Effector CD4-positive, alpha-beta T cell (primary cell): ENCODE results near the gene TXNRD1.
A peak's percentile ranks its signal among the peaks of the same experiment; 100 is the strongest.

ENCODE experiments used
- DNase-seq: peaks from one replicate; pipeline ENCODE4 v3.0.0-alpha.2; 2020

The TXNRD1 gene

DNA sequence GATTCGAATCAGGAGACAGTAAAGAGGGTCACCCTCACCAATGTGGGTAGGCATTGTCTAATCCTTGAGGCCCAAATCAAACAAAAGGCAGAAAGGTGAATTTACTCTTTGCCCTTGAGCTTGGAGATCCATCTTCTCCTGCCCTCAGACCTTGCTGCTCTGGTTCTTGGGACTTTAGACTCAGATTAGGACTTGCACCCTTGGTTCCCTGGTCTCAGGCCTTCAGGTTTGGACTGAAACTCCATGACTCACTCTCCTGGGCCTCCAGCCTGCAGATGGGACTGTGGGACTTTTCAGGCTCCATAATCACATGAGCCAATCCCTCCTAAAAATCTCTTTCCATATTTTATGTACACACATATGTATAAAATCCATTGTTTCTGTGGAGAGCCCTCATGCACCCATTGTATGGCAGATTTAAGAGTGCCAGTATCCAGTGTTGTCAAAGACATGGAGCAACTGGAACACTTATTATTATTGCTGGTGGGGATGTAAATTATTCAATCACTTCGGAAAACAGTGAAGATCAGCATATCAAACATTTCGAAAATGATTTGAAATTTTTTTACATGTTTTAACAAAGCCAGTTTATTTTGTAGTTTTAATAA lies 136.6 kb downstream of the TXNRD1 start:
- no peak for DNase-seq

DNA sequence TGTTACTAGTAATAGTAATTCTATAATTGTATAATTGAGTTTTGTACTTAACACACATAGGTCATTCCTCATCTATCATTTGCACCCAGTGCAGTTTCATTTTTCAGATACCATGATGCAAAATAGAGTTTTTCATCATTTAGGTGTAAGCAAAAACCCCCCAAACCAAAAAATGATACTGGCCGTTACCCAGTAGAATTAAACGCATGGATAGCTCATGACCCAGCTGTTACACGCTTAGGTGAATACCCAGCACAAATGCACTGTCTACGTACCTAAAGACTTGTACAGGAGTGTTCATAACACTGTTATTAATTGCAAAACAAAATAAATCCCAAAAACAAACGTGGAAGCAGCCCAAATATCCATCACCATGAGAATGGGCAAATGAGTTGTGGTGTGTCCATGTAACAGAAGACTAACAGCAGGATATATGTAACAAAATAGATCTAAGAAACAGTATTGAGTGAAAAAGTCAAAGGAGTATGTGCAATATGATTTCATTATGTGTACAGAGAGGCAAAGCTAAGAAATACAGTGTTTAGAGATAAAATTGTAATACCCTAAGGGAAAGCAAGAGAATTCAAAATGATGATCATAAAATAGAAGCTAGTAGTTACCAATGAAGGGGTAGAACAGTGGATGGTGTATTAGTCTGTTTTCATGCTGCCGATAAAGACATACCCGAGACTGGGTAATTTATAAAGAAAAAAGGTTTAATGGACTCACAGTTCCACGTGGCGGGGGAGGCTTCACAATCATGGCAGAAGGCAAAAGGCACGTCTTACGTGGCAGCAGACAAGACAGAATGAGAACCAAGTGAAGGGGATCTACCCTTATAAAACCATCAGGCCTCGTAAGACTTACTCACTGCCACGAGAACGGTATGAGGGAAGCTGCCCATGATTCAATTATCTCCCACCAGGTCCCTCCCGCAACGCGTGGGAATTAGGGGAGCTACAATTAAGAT lies 137.7 kb downstream of the TXNRD1 start:
- no peak for DNase-seq

DNA sequence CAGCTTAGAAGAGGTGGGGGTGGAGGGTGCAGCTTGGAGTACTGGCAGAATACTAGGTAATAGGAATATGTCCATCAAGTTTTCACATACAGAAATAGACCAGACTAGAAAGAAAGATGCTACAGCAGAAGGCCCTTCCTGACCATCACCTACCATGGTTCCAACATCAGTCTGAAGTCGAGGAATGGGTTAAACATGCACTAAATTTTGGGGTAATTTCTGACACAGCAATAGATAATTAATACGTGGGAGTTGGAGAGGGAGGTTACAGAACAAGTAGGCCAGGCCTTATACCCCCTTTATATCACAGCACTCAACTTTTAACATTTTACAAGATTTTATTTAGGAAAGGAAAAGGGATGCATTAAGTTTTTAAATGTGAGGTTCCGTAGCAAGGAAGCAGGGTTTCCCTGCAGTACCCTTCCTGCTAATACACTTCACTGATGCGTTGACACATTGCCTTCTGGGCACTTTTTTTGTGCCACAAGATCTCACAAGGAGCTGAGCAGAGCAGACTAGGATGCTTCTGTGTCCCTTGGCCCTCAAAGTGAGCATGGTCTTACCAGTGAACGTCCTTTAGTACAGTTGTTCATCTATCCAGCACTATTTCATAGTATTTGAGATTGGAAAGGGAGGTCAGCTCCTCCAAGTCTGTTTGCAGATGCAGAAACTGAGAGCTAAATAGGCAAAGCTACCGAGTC lies 138.7 kb downstream of the TXNRD1 start:
- DNase-seq: no peak

DNA sequence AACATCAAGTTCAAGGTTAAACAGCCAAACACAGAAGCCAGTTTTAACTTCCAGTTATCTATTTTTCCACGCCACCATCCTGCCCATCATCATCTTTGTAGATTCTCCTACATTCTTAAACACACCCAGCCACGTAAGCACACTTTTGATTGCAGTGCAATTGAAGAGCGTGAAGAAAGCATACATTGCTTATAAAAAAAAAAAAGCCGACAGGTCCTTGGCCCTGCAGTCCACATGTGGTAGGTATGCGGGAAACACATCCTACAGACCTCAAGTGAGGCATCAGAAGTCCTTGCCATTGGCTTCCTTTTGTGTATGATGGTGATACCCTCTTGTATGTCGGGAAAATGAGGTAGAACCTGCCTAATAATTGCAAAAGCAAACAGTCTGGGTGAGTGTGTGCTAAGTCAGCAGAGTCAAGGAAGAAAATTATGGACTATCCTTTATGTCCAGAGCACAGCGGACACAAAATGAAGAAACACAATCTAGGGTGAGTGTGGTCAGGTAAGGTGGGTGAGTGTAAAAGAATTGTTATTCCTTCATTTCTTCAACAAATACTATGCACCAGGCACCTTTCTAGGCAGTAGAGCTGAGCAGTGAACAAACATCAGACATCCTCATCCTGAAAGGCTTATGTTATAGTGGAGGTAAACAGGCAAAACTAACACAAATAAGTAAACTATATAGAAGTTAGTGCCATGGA lies 139.4 kb downstream of the TXNRD1 start:
- no peak for DNase-seq

DNA sequence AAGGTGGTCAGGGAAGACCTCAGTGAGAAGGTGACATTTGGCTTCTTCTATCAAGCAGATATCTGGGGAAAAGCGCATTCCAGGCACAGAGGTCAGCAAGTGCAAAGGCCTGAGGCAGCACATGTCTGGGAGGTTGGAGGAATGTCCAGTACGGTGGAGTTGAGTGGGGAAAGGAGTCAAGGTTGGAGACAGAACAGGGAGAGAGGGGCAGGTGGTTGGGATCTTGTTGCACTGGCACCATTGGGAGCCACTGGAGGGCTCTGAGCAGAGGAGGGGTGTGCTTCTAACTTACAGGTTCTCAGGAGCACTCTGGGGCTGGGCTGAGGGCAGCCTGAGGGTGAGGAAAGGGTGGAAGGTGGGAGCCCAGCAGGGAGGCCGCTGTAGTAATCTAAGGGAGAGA lies 140.1 kb downstream of the TXNRD1 start:
- no peak for DNase-seq

DNA sequence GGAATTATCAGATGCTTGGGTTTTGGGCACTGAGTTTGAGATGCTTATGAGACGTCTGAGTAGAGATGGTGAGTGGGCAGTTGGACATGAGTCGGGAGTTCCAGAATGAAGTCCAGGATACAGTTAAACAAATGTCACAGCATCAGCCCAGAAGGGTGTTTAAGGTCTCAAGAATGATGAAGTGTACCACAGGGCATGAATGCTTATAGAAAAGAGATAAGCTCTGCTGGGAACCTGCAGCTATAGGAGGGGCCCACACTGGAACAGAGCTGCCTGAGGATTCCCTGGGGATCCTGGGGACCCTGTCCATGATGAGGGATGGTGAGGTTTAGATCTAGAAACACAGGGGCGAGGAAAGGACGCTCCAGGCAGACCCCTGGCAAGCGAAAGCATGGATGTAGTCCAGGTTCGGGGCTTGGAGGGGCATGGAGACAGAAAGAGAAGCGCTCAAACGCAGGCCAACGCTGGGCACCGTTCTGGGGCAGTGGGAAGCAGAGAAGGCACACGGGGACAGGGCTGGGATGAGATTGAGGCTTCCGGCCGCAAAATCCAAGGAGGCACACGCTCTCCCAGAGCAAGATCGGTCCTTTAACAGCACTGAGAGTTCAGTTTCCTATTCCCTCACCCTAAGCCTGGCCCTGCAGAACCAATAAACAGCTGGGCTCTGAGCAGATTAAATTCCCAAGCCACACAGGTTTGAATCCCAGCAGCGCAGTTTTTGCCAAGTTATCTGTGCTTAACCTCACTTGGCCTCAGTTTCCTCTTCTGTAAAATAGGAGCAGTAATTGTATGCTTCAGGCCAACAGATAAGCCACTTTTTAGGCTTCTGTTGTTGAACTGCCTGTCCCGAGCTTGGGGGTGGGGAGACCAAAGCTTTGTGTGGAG lies 140.9 kb downstream of the TXNRD1 start:
- DNase-seq: no peak

DNA sequence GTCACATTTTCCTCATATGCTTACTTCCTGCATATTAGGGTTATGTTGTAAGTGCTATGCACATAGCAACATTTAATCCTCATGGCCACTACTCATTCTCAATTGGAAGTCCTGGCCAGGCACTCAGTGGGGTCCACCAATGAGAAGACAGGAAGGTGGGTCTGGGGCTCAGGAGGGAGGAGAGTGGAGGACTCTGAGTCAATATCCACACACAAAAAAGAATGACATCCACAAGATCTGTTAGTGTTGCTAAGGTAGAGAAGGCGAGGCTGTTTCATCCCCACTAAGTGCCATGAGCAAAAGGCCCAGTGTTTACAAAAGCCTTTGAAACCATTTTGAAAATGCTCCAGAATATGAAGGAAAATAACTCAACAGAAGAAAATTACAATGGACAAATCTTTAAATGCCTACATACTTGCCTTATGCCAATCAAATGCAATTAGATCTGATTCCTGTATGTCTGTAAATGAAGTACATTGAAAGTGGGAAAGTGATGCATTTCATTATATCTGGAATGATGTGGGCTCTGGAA lies 141.9 kb downstream of the TXNRD1 start:
- no peak for DNase-seq

DNA sequence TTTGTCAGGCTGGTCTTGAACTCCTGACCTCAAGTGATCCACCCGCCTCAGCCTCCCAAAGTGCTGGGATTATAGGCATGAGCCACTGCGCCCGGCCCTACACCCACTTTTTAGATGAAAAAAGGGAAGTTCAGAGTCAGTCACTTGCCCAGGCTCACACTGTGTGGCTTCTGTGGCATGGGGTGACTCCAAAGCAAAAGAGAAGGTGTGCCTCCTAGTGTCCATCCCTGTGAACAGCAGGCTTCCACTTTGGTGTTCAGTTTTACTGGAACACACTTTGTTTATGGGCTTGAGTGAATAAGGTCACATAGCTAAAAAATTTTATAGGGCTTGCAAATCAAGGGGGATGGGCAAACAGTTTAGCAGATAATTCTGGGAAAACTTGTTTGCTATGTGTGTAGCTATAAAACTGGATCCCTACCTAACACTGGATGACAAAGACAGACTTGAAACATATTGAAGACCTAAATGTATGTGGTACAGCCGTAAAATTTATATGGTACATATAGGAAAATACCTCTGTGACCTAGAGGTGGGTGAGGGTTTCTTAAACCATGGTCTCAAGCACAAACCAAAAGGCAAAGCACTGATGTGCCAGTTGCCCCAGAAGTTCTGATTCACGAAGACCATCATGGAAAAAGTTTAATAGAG lies 142.9 kb downstream of the TXNRD1 start:
- peak; percentile 44 for DNase-seq

DNA sequence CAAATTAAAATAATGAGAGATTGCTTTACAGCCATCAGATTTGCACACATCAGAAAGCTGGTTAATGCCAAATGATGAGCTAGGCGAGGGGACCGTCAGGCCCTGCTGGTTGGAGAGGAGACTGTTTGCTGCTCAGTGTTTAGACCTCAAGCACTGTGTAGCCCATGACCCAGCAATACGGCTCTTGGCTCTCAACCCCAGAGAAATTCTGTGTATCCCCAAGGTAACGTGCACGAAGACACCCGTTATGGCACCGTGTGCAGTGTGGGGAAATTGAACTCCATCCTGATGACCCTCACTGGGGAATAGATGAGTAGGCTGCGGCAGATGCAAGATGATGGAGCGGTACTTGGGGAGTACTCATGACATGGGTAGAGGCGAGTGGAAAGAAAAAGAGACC lies 143.6 kb downstream of the TXNRD1 start:
- no peak for DNase-seq

DNA sequence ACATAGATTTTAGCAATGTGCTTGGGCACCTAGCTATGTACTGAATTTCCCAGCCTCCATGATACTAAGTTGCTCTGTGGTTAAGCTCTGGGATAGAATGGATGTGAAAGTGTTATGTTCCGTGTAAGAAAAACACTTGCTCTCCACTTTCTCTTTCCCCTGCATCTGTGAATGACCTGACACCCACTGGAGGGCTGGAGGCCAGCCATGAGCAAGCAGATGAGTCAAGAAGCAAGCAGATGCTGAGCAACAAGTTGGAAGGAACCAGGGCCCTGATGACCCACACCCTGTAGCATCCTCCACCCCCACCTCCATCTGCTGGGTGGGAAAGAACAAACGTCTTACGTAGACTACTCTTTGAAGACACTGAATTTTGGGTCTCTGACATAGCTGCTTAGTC lies 144.6 kb downstream of the TXNRD1 start:
- DNase-seq: no peak

DNA sequence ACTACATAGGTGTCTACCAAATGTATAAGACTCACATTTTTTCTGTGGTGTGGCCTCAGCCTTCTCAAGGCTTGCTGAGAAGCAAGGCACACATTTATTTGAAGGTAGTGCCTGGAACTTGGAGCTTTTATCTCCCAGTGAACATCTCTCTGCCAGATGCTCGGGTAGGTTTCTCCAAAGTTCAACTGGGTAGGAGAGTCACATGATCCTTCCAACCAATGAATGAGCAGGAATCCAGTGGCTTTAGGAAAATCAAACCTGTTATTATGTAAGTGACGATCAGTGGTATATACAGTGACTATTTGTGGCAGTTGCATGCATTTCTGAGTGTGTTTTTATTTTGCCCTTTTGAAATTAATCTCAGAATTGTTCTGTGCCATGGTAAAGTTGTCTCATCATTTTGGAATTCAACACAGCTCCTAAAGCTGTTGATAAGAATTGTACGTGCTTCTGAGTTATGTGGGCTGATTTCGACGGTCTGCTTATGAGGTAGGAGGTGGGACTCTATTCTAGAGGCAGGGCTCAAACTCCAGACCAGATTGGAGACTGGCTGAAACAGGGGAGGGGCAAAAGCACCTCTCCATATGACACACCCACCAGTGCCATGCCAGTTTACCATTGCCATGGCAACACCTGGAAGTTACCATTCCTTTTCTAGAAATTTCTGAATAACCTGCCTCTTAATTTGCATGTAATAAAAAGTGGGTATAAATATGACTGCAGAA lies 145.6 kb downstream of the TXNRD1 start:
- DNase-seq: no peak

DNA sequence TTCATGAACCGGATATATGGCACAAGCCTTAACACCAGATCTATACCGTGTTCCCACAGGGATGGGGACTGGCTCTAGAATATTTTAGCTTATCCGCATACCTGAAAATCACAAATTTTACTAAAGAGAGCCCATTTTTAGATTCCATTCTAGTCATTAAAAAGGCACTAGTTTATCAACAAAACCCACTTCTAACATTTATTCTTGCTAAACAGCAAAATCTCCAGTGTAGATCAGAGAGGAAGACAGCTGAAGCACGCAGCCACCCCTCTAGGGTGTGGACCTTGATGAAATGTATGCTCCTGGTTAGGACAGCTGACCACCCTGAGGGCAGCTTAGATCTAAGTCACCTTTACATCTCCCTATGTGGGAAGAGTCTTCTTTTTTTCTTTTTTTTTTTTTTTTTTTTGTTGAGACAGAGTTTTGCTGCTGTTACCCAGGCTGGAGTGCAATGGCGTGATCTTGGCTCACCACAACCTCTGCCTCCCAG lies 150.4 kb downstream of the TXNRD1 start:
- DNase-seq: no peak

DNA sequence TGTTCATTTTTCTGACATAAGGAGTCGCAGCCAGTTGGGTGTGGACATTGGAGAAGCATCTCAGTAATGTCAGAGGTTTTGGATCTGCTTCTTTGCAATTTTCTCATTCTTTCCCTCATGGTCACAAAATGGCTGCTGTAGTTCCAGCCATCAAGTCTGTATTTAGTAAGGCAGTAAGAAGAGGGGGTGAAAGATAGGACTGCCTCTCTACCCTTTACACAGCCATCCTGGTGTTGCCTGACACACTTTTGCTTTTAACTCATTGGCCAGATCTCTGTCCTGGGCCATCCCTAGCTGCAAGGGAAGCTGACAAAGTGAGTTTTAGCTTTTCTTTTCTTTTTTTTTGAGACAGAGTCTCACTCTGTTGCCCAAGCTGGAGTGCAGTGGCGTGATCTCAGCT lies 154.1 kb downstream of the TXNRD1 start:
- no peak for DNase-seq

DNA sequence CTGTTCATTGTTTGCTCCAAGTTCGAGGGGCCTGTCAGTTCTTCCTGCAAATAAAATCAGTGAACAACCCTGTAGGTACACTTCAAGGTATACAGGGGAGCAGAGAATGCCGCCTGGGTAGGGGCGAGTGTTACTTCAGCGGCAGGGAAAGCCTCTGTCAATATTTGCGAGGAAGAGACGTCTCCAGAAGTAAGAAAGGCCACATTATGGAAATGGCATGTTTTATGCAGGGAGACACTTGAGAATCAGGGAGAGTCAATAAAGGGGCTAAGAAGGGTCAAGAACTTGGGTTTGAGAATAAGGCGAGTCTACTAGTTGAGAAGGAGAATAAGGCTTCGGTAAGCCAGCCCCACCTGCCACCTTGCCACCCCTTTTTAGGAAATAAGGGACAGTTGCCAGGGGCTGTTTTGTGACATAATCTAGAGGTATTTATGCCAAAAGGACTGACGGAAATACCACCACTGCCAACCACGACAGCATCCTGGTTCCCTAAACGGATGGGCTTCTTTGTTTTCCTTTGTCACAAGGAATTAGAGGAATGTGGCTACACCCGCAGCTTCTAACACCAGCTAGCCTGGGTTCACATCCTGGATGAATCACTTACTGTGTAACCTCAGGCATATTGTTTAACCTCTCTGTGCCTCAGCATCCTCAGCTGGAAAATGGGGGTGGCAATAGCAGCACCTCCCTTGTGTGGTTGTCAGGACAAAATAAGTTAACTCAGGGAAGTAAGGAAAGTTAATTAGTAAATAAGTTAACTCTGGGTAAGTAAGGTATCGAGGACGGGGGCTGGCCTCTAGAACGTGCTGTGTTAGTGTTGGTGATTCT lies 155.7 kb downstream of the TXNRD1 start:
- no peak for DNase-seq

DNA sequence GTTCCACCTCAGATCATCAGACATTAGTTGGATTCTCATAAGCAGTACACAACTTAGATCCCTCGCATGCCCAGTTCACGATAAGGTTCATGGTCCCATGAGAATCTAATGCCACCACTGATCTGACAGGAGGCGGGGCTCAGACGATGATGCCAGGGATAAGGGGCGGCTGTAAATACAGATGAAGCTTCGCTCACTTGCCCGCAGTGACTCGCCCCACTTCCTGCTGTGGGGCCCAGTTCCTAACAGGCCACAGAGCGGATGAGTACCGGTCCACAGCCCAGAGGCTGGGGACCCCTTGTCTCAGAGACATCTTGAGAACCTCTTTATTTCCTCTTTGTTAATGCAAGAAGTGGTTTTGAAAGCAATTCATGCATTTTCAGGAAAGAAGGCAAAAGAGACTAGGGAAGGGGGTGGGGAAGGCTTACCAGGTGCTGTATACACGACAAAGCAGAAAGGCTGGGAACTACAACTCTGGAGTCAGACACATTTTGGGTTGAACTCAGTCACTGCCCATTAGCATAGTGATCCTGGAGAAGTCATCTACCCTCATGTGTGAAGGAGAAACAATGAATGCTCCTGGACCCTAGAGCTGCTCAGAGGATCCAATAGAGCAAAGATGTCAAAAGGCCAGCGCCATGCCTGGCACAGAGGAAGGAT lies 156.6 kb downstream of the TXNRD1 start:
- no peak for DNase-seq

DNA sequence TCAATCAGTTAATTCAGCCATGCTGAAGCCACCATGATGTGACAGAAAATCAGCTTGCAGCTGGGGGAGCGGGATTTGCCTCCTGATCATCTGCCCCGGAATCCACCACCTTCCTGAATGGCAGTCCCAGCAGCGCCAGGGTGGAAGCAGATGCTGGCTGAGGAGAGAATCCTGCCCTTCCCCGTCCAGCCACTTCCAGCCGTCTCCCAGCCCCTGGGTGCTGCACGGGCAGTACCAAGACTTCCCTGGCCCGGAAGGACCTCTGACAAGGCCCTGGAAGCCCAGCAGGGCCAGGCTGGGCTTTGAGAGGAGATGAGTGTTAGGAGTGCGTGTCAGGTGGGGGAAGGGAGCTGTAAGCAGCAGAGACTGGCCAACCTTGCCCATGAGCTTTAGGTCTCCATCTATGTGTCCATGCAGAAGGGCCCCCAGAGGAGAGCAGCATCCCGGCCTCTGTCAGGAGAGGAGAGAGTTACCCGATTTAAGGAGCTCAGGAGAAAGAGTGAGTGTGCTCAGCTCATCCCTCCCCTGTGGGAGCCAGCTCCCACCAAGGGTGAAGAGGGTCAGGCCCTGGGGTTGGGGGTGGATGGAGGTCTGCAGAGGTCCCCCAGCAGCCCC lies 157.2 kb downstream of the TXNRD1 start:
- no peak for DNase-seq

DNA sequence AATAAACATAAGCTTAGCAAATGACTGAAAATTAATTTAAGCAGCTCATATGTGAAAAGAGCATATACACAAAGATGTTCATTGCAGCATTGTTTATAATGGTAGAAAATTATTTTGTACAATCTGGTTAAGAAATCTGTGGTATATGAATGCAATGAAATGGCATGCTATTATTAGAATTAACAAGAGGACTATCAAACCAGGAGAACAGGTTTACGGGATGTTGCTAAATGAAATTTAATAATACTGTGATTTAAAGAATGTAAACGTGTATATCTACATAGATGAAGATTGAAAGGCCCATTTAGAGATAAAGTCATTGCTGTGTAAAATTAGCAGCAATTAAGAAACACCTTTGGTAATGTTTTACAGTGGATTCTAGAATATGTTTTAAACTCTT lies 158.5 kb downstream of the TXNRD1 start:
- no peak for DNase-seq

DNA sequence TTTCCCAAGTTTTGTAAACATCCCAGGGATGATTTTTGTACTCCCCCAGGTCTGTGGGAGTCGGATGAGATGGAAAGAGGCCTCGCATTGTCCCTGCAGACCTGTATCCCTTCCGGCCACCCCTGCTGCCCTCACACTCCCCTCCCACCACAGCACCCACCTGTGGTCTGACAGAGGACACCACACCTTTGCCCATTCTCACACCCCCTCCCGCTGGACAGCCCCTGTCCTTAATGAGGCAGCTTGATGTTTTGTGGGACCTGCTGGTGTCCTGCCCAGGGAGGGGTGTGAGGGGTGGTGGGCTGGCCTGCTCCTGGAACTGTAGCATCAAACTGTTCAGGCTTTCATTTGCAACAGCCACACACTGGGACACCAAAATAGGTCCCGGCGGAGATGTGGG lies 159.2 kb downstream of the TXNRD1 start:
- DNase-seq: no peak
